Measurements from ENCODE around the gene PREP. TPM values are rescaled to one million over a fixed set of nuclear protein-coding genes. Genes with fewer than 3 reads are reported as not detected.
A peak's percentile ranks its signal among the peaks of the same experiment; 100 is the strongest.

Gene PREP
- total RNA-seq, 1 donor = 17.7 TPM

DNA sequence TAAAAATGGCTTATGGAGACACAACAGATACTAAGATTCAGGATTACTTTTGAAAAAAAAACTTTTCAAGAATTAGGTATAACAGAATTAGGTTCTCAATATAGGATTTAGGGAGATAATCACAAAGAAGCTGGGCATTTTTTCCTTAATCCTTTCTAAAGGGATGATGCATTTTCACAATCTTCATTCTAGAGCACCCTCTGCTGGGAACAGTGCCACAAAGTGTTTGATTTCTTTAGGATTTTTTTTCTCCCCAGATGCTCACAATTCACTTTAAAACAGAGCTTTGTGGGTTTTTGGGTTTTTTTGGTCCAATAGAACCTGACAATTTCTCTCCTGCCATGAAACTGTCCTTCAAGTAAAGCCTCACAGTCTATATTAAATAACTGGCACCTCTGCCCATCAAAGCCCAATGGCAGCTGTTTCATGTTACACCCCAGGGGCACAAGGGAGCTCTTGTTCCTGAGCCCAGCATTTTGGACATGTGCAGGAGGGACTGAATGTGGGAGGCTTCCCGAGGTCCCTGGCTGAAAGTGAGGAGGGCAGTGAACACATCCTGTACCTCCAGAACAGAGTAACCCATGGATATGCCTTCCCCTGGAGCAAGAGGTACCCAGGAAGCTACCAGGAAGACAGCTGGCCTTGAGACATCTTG lies 39.7 kb downstream of the PREP start:
- Histone ChIP-seq H3K27ac (ENCODE audit: low read depth, low read length) (no peak overlapping the region), H2AFZ (ENCODE audit: low read length) (no peak overlapping the region), H4K20me1 (ENCODE audit: insufficient read depth, low read length) (no peaks in the 10 kb centered on the region), H3K27me3 (ENCODE audit: insufficient read depth, low read length) (no peaks in the 10 kb centered on the region), H3K79me2 (ENCODE audit: insufficient read depth, low read length) (no peaks in the 10 kb centered on the region), H3K9me3 (ENCODE audit: low read depth, low read length) (no peaks in the 10 kb centered on the region), H3K4me3 (ENCODE audit: insufficient read depth, low read length) (no peak overlapping the region), H3K36me3 (ENCODE audit: insufficient read depth, low read length) (peaks cover 12% of the 10 kb centered on the region), H3K4me2 (ENCODE audit: insufficient read depth, low read length) (no peak overlapping the region), H3K4me1 (ENCODE audit: insufficient read depth, low read length) (peaks cover 20% of the 10 kb centered on the region)
- peak; percentile 56 for TF ChIP-seq CTCF (IDR thresholded peaks at IDR 0.05; ENCODE audit: extremely low read depth, low read depth, low read length)
- DNase-seq (ENCODE audit: insufficient read length, low spot score, missing footprints) = no peak

DNA sequence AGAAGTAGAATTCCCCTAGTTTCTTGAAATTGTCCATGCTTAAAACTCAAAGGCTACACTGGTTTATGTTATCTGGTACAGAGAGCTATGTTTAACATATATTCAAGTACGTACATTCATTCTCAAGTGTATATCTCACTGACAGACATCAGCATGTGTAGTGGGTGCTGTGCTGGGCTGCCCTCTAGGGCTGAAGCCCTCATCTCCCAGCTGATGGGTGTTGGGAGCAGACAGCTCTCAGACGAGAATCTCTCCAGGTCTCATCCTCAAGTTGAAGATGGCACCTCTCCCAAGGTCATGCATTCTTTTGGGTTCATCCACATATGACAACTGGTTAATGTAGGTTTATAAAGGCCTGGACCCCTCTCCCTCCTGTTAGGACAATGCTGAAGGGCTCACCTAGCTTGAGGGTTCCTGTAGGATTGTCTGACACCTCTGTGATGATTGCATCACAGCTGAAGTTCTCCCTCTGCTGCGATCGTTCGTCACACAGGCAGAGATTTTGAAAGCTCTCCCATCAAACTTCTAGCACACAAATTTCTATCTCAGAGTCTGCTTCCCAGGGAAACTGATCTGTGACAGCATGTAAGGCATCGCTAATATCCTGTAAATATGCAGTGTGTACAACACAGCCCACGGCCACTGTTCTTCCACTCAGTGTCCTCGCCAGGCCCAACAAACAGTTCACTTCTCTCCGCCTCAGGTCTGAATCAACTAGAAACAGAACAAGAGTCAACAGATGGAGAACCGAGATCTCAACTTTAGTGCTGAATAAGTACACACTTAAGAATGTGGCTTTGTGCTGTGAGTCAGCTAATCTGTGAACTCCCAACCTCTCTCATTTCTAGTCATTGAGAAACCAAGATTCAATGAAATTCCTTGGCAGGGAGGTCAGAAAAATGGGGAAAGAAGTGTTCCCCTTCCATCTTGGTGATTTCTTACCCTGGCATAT lies 43.2 kb downstream of the PREP start:
- Histone ChIP-seq H3K79me2 (ENCODE audit: insufficient read depth, low read length) (no peaks in the 10 kb centered on the region), H3K27ac (ENCODE audit: low read depth, low read length) (peak overlapping the region; percentile 75), H2AFZ (ENCODE audit: low read length) (no peak overlapping the region), H3K4me1 (ENCODE audit: insufficient read depth, low read length) (peaks cover 20% of the 10 kb centered on the region), H4K20me1 (ENCODE audit: insufficient read depth, low read length) (no peaks in the 10 kb centered on the region), H3K4me2 (ENCODE audit: insufficient read depth, low read length) (peak overlapping the region; percentile 43), H3K27me3 (ENCODE audit: insufficient read depth, low read length) (no peaks in the 10 kb centered on the region), H3K9me3 (ENCODE audit: low read depth, low read length) (no peaks in the 10 kb centered on the region), H3K36me3 (ENCODE audit: insufficient read depth, low read length) (no peaks in the 10 kb centered on the region), H3K4me3 (ENCODE audit: insufficient read depth, low read length) (no peak overlapping the region)
- TF ChIP-seq CTCF (IDR thresholded peaks at IDR 0.05; ENCODE audit: extremely low read depth, low read depth, low read length) = no peak
- DNase-seq (ENCODE audit: insufficient read length, low spot score, missing footprints) = peak; percentile 90

DNA sequence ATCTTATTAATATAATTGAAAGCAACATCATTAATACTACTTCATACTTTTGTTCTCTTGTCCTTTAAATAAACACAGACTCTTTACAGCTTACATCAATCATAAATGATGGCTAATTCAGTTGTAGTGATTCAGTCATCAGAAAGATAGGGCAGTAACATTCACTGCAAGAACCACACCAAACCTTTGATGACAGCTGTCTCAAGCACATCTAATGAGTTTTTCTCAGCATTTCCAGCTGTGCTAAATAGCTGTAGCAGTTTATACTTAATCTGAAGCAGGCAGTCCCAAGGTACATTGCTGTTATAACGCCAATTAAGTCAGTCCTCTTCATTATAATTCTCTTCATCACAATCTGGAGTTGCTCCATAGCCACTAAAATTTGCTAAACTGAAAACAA lies 45.7 kb downstream of the PREP start:
- Histone ChIP-seq H3K79me2 (ENCODE audit: insufficient read depth, low read length) (no peaks in the 10 kb centered on the region), H2AFZ (ENCODE audit: low read length) (no peak overlapping the region), H3K4me1 (ENCODE audit: insufficient read depth, low read length) (peaks cover 20% of the 10 kb centered on the region), H3K27ac (ENCODE audit: low read depth, low read length) (no peak overlapping the region), H3K4me2 (ENCODE audit: insufficient read depth, low read length) (no peak overlapping the region), H3K4me3 (ENCODE audit: insufficient read depth, low read length) (no peak overlapping the region), H3K9me3 (ENCODE audit: low read depth, low read length) (no peaks in the 10 kb centered on the region), H3K27me3 (ENCODE audit: insufficient read depth, low read length) (no peaks in the 10 kb centered on the region), H4K20me1 (ENCODE audit: insufficient read depth, low read length) (no peaks in the 10 kb centered on the region), H3K36me3 (ENCODE audit: insufficient read depth, low read length) (peaks cover 6% of the 10 kb centered on the region)
- DNase-seq (ENCODE audit: insufficient read length, low spot score, missing footprints) = no peak
- TF ChIP-seq CTCF (IDR thresholded peaks at IDR 0.05; ENCODE audit: extremely low read depth, low read depth, low read length) = no peak

GRCh38 chr6:105352037-105352617 lies 50.8 kb downstream of the PREP start:
- H3K4me2 ChIP-seq (ENCODE audit: insufficient read depth, low read length) = no peak overlapping the region
- H3K27ac ChIP-seq (ENCODE audit: low read depth, low read length) = no peak overlapping the region
- no peaks in the 10 kb centered on the region for H3K79me2 ChIP-seq (ENCODE audit: insufficient read depth, low read length)
- H3K27me3 ChIP-seq (ENCODE audit: insufficient read depth, low read length) = no peaks in the 10 kb centered on the region
- H2AFZ ChIP-seq (ENCODE audit: low read length) = no peak overlapping the region
- H3K4me3 ChIP-seq (ENCODE audit: insufficient read depth, low read length) = no peak overlapping the region
- TF ChIP-seq CTCF (IDR thresholded peaks at IDR 0.05; ENCODE audit: extremely low read depth, low read depth, low read length) = no peak
- peaks cover 22% of the 10 kb centered on the region for H3K36me3 ChIP-seq (ENCODE audit: insufficient read depth, low read length)
- H3K4me1 ChIP-seq (ENCODE audit: insufficient read depth, low read length) = no peaks in the 10 kb centered on the region
- no peaks in the 10 kb centered on the region for H4K20me1 ChIP-seq (ENCODE audit: insufficient read depth, low read length)
- no peak for DNase-seq (ENCODE audit: insufficient read length, low spot score, missing footprints)
- H3K9me3 ChIP-seq (ENCODE audit: low read depth, low read length) = no peaks in the 10 kb centered on the region
